Gastroesophageal sphincter (tissue), 4 donors: ENCODE results near the gene TIMM17B. TPM values are rescaled to one million over a fixed set of nuclear protein-coding genes. Genes with fewer than 3 reads are reported as not detected.

Experiments
- ATAC-seq: fragments of 150-250 bp; one replicate; pipeline ENCODE4 v1.9.1; 2016; ENCODE audit warnings: mild to moderate bottlenecking, moderate library complexity
- H3K27ac ChIP-seq, 4 donors: fragments of 200-600 bp; sonication (generic) in 3 of 4; 1 replicate in 3 of 4; 2 replicates in 1 of 4; pipeline ENCODE4 v1.5.1; 2016 to 2019
- H3K27me3 ChIP-seq: fragments of 200-600 bp; sonication (generic); one replicate; pipeline ENCODE4 v1.5.1; 2019
- H3K36me3 ChIP-seq, 2 donors: fragments of 200-600 bp; sonication (generic); one replicate each; pipeline ENCODE4 v1.5.1; 2019; ENCODE audit warnings: control low read depth in 1 of 2
- H3K4me1 ChIP-seq, 3 donors: fragments of 200-600 bp; sonication (generic); 1 replicate in 2 of 3; 2 replicates in 1 of 3; pipeline ENCODE4 v1.5.1; 2016 to 2019; ENCODE audit warnings: control low read depth in 2 of 3
- H3K4me3 ChIP-seq, 2 donors: fragments of 200-600 bp; sonication (generic); one replicate each; pipeline ENCODE4 v1.5.1; 2019; ENCODE audit warnings: mild to moderate bottlenecking in 1 of 2, moderate library complexity in 1 of 2
- H3K9me3 ChIP-seq, 3 donors: fragments of 200-600 bp; sonication (generic); one replicate each; pipeline ENCODE4 v1.5.1; 2017 to 2019; ENCODE audit warnings: control low read depth in 2 of 3
- EP300 ChIP-seq: sonication (generic); formaldehyde crosslinking; IDR thresholded peaks from one replicate; pipeline ENCODE4 v1.6.1; 2017; ENCODE audit warnings: antibody characterized with exemption, mild to moderate bottlenecking
- POLR2A ChIP-seq, 2 donors: fragments of 450-650 bp; IDR thresholded peaks; one replicate each; pipeline ENCODE4 v1.6.1; 2017; ENCODE audit warnings: antibody characterized with exemption in 2 of 2, mild to moderate bottlenecking in 2 of 2, moderate library complexity in 1 of 2
- POLR2AphosphoS5 ChIP-seq: sonication (generic); formaldehyde crosslinking; IDR thresholded peaks from one replicate; pipeline ENCODE4 v1.6.1; 2017; ENCODE audit warnings: antibody characterized with exemption
- WGBS, 2 donors: methylation state at CpG; one replicate each; pipeline ENCODE4 v1.1.5; 2018; ENCODE audit warnings: low coverage in 1 of 2; 5-methylcytosine and 5-hydroxymethylcytosine counted together
- total RNA-seq, 4 donors: library from RNA; depleted of rRNA; stranded (reverse); fragments of >200 nt; gene quantifications; one replicate each; pipeline ENCODE4 v1.1.0, GENCODE V29; 2016
- TF ChIP-seq, protein P1 (sequence below), 4 experiments: fragments of 200-600 bp in 2 of 4; fragments of 450-650 bp in 2 of 4; sonication (generic) in 1 of 4; IDR thresholded peaks; one replicate each; pipeline ENCODE4 v1.5.1; 2017 to 2019; ENCODE audit warnings: antibody characterized with exemption in 4 of 4, mild to moderate bottlenecking in 2 of 4, moderate library complexity in 2 of 4

Gene TIMM17B
- total RNA-seq, 4 donors from 2014 or later, result 38.0 to 57.7 (median 39.5) TPM

DNA sequence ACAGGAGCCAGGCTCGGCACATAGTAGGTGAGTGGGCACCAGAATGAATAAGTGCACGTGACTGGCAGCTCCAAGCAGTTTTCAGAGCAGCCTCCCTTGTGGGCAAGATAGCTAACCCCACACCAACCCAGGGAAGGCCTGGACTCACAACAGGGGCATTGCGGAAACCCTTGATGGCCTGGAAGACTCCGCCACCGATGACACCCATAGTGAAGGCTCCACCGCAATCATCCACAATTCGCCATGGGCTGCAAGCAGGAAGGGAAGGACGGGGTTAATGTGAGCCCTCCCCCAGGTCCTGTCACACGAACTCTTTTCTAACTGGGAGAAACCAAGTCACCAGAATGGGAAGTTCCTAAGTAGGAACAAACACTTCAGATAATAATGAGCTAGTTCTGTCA lies 957 bp downstream of the TIMM17B start:
- no peaks in the 10 kb centered on the region for H3K9me3 ChIP-seq

DNA sequence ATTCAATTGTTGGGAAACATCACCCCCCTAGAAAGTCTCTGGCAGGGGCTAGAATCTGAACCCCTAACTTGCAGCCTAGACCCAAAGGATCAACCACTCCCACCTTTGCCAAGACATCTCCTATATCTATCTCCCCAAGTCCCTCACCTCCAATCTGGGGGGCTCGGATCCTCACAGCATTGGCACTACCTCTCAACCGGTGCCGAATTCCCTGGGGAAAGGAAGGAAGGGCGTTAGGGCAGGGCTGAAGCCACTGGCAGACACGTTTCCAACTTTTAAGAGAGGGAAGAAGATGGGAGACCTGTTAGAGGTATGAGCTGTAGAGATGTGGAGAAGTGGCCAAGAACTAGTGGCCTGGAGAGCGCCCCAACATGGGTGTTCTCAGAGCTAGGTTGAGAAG lies 2.7 kb downstream of the TIMM17B start:
- Histone ChIP-seq H3K4me1 (peaks cover 0 to 45% (median 0%) of the 10 kb centered on the region in 3 donors), H3K27me3 (no peaks in the 10 kb centered on the region), H3K9me3 (no peaks in the 10 kb centered on the region), H3K36me3 (peaks cover 0 to 17% of the 10 kb centered on the region in 2 donors), H3K27ac (no peak overlapping the region), H3K4me3 (no peak overlapping the region)
- no peak for ATAC-seq
- WGBS, 2 donors, result 62 to 93% methylated on average over 2 to 3 of the region's 6 CpGs
- TF ChIP-seq EP300 (no peak), POLR2AphosphoS5 (no peak), POLR2A (IDR thresholded peaks at IDR 0.05) (no peak)
- TF ChIP-seq, protein P1, sequence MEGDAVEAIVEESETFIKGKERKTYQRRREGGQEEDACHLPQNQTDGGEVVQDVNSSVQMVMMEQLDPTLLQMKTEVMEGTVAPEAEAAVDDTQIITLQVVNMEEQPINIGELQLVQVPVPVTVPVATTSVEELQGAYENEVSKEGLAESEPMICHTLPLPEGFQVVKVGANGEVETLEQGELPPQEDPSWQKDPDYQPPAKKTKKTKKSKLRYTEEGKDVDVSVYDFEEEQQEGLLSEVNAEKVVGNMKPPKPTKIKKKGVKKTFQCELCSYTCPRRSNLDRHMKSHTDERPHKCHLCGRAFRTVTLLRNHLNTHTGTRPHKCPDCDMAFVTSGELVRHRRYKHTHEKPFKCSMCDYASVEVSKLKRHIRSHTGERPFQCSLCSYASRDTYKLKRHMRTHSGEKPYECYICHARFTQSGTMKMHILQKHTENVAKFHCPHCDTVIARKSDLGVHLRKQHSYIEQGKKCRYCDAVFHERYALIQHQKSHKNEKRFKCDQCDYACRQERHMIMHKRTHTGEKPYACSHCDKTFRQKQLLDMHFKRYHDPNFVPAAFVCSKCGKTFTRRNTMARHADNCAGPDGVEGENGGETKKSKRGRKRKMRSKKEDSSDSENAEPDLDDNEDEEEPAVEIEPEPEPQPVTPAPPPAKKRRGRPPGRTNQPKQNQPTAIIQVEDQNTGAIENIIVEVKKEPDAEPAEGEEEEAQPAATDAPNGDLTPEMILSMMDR (IDR thresholded peaks at IDR 0.05), result no peak

More for the DNA sequence above, 957 bp downstream of the TIMM17B start:
- no peak for TF ChIP-seq EP300
- TF ChIP-seq, protein P1 (IDR thresholded peaks at IDR 0.05), result no peak
- no peak for TF ChIP-seq POLR2AphosphoS5
- no peak for TF ChIP-seq POLR2A (IDR thresholded peaks at IDR 0.05)
- H3K27me3 ChIP-seq, result no peaks in the 10 kb centered on the region
- 60% methylated on average over 1 of the region's 9 CpGs; no CpG with 5 or more reads in 1 of the 2 donors for WGBS, 2 donors
- H3K4me3 ChIP-seq, result peak overlapping the region; percentile 71 to 90
- H3K36me3 ChIP-seq, result peaks cover 0 to 29% of the 10 kb centered on the region in 2 donors
- H3K27ac ChIP-seq, result peak overlapping the region; percentile 93 to 99 (median 94)
- peaks cover 0 to 46% (median 0%) of the 10 kb centered on the region in 3 donors for H3K4me1 ChIP-seq
- no peak for ATAC-seq

DNA sequence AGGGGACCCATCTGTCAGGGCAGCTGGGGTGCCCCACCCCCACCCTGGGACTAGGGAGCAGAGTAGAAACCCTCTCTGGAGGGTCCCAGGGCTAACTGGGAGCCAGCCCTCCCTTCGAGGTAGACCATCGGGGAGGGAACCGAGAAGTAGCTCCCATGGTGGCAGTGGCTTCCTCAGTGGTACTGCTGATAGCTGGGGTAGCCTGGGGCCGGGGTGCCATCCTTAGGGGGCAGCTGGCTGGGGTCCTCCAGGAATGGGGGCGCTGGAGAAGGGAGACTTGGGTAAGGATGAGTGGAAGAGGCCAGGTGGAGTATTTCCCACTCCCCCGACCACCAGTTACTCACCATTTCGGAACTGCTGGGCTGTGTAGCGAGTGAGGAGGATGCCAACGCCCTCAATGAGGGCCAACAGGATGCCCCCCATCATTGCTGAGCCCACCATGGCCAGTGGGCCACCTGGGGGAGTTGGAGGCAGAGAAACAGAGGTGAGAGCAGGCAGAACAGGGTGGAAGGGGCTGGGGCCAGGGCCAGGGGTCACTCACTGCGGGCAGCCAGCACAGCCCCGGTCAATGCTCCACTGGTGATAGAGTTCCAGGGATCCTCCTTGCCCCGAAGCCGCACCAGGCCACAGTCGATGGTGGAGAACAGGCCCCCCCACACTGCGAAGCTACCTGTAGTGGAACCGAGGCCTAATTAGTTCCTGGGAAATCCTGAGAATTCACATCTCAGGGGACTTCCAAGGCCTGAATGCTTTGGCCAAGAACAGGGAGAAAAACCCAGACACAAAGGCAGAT lies 3.8 kb downstream of the TIMM17B start:
- no peak for ATAC-seq
- peaks cover 0 to 17% of the 10 kb centered on the region in 2 donors for H3K36me3 ChIP-seq
- TF ChIP-seq, protein P1 (IDR thresholded peaks at IDR 0.05), result no peak
- TF ChIP-seq POLR2A (IDR thresholded peaks at IDR 0.05) (no peak), POLR2AphosphoS5 (no peak), EP300 (no peak)
- WGBS, 2 donors, result 100% methylated on average over 3 of the region's 16 CpGs; no CpG with 5 or more reads in 1 of the 2 donors
- peaks cover 0 to 34% (median 0%) of the 10 kb centered on the region in 3 donors for H3K4me1 ChIP-seq
- no peaks in the 10 kb centered on the region for H3K27me3 ChIP-seq
- H3K9me3 ChIP-seq, result no peaks in the 10 kb centered on the region
- no peak overlapping the region for H3K27ac ChIP-seq
- H3K4me3 ChIP-seq, result no peak overlapping the region

DNA sequence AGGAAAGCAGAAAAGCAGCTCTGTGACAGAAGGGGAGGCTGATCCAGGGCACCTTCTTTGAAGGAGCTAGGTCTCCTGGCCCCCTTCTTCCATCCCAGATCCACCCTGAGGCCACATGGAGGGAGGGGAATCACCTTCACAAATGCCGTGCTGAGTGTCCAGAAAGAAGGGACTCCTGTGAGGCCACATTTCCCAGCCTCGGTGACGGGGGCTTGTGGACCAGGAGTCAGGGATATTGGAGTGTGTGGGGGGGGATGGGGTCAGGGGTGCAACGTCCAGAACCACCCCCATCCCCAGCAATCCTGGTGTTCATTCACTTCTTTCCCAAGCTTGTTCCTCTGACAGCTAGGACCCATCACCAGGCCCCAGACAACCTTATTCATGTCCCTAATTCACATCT lies 4.7 kb downstream of the TIMM17B start:
- WGBS, 2 donors, result 43% methylated on average over 2 of the region's 4 CpGs; no CpG with 5 or more reads in 1 of the 2 donors
- Histone ChIP-seq H3K4me3 (no peak overlapping the region), H3K27me3 (no peaks in the 10 kb centered on the region), H3K4me1 (peaks cover 0 to 29% (median 0%) of the 10 kb centered on the region in 3 donors), H3K36me3 (peaks cover 0 to 17% of the 10 kb centered on the region in 2 donors), H3K27ac (no peak overlapping the region), H3K9me3 (no peaks in the 10 kb centered on the region)
- TF ChIP-seq POLR2A (IDR thresholded peaks at IDR 0.05), result no peak
- TF ChIP-seq EP300, result no peak
- TF ChIP-seq POLR2AphosphoS5, result no peak
- TF ChIP-seq, protein P1 (IDR thresholded peaks at IDR 0.05), result no peak
- no peak for ATAC-seq
